Activated CD8-positive, alpha-beta memory T cell treated with anti-CD3 and anti-CD28 coated beads, Interleukin-2, amount 50 U/mL, for 24 hours (primary cell): ENCODE results near the gene FER1L5.
"Not testable (repeated sequence)": the region's sequence is repeated elsewhere in the genome, so short reads cannot be mapped to it uniquely, and the experiment has no call there.

ENCODE experiments used
- DNase-seq: peaks from one replicate; pipeline ENCODE4 v3.0.0-alpha.2; 2020; ENCODE audit errors: extremely low read depth

The FER1L5 gene

DNA sequence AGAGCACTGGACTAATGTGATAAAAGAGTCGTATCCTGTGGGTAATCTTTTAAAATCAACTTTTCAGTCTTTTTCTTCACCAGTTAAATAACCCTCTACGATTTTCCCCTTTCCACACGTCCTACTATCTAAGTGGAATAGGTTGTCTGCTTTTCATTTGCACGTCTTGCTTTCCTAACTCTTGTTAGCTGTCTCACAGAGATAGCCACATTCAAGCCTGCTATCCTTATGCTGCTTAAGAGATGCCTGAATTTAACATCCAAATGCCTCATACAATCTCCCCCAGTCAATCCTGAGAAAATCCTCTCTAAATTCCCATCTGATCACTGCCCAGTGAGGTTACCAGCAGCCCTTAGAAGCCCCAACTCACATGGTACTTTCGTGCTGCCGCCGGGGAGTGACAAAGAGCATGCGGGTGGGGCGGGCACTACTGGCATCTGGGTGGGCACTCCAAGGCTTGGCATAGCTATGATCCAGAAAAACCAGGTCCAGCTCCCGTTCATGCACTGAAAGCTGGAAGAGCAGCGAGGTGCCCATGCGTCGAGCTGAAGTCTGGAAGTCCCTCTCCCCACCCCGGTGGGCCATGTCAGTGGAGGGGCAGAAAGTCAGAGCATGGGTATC lies 5.9 kb upstream of the FER1L5 start:
- no peak for DNase-seq

DNA sequence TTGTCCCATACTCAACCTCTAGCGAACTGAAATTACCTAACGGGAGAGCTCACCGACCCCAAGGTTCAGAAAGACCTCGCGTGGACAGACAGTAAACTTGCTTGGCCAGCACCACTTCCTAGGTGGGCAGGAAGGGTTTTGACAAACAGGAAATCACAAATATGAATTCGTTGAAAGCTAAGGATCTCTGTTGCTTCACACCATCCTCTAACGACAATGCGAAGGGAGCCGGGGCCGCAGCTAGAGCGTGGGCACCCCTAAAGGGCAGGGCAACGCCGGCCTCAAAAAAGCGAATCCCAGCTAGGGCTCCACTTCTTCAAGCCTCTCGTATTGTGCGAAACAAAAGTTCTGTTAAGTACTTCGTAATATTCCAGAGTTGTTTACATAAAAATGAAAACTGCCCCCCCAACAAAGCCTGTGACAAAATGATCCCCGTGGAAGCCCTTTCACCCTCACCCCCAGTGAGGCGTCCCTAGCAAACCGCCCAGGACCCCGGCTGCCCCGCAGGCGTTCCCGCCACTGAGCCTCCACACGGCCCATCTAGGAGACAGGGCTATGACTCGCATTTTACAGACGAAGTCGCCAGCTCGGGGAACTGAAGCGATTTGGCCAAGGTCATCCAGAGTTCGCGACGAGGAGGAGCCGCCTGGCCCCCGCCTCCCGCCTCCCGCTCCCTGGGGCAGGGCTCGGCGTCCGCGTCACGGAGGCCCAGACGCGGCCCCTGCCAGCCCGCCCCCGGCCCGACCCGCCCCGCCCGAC lies 5.0 kb upstream of the FER1L5 start:
- peak; percentile 51 for DNase-seq

DNA sequence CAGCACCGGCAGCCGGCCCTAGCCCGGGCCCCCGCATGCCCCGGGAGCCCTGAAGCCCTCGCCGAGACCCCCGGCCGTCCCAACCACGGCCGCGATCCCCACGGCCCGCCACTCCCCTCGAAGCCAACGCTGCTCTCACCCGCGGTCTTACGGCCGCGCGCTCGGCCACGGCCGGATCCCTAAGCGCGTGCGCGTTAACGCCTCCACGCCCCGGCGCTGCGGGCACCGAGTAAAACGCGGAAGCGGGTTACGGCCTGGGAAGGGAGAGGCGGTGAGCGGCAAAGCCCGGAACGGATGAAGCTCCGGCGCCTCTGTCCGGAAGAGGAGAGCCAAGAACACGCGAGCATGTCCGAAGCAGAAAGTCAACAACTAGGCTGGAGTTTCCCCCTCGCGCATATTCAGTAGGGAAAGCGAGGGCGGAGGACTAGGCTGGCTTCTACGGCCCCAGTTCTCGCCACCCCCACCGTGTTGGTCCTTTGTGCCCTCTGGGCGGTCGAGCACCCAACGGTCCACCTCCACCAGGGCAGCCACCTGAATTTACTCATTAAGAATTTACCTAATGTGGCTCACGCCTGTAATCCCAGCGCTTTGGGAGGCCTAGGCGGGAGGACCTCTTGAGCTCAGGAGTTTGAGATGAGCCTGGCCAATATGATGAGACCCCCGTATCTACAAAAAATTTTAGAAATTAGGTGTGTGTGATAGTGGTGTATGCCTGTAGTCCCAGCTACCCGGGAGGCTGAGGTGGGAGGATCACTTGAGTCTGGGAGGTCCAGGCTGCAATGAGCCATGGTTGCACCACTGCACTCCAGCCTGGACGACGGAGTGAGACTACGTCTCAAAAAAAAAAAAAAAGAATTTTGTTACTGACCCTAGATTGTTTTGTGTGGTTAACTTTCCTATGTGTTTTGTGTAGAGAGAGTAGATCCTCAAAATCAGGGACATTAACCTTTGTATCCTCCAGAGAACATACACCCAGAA lies 4.1 kb upstream of the FER1L5 start, which contains the start of gene KANSL3:
KANSL3 (minus strand) TSS at position 169 of the 978 bp plus-strand sequence. CDS start 1,177 bp downstream, outside the sequence.
- peak; percentile 76 for DNase-seq

DNA sequence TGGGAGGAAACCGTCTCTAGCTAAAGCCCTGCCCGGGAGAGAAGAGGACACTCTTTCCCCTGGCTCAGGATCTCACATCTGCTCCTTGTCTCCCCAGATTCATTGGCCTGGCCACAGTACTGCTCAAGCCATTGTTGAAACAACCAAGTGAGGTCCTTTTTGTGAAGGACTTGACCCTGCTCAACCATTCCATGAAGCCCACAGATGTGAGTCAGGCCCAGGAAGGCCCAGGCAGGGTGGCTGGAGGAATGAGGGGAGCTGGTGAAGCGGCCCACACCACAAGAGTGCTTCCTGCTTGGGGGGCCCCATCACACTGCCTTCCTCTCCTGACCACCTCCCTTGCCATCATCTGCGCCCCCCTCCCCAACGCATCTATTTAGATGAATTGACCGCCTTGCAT lies 5.1 kb downstream of the FER1L5 start:
- DNase-seq, result no peak

DNA sequence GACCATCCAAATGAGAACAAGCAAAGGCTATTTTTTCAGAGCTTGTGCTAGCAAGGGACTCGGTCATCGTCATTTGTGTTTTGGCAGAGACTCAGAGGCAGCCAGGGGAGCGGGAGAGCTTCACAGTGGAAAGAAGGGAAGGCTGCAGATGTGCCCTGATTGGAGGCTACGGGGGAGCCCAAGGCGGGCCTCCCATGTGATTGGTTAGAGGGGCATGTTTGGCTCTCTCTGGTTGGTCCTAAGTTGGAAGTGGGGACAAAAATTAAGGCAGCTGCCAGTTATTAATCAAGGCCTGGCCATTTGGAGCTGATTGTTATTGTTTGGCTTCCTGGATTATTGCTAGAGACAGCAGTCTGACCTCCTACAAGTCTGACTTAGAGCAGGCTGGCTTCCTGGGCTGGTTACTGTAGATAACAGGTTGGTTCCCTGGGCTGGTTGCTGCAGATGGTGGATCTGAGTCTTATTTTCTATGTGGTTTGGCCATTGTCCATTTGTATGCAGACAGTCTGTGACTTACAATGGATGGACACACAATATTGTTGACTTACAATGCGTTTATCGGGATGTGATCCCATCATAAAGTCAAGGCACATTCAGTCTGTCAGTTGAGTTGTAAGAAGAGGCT lies 5.9 kb downstream of the FER1L5 start:
- no peak for DNase-seq

DNA sequence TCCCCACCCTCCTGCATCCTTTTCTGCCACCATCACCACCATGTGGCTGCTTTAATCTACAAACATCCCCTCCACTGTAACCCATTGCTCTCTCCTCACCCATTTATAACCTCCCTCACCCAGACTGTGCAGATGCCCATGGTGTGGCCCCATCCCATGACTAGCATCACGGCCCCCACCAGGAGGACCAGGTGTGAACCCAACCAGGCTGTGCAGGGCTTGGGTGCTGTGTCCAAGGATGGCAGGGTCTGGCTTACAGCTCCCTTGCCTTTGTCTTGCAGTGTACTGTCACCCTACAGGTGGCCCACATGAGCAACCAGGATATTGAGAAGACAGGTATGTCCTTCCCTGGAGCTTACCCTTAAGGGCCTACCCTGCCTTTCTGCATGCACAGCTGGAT lies 6.8 kb downstream of the FER1L5 start:
- no peak for DNase-seq

DNA sequence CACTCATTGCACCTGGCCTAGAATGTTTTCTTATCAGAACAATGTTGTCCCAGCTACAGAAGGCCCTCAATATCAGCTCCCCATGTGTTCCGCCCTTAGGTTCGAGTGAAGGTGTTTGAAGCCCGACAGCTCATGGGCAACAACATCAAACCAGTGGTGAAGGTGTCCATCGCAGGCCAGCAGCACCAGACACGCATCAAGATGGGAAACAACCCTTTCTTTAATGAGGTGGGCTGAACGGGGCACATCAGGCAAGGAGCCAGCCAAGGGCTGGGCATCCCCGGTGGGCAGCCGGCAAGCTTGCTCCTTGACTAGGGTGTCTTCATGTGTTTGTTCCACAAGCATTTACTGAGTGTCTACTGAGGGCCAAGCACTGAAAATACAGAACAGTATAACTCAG lies 9.2 kb downstream of the FER1L5 start:
- no peak for DNase-seq

DNA sequence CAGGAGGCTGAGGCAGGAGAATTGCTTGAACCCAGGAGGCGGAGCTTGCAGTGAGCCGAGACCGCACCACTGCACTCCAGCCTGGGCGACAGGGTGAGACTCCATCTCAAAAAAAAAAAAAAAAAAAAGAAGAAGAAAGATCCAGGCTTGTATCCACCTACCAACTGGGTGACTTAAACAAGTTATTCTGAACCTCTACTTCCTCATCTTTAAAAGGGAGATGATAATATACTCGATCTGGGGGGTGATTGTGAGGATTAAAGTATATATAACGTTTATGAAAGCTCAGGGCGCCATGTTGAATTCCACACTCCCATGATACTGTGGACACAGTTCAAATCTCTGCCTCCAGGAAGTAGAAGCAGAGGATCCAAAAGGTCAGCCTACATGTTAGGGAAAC lies 12.2 kb downstream of the FER1L5 start:
- DNase-seq, result not testable (repeated sequence)

DNA sequence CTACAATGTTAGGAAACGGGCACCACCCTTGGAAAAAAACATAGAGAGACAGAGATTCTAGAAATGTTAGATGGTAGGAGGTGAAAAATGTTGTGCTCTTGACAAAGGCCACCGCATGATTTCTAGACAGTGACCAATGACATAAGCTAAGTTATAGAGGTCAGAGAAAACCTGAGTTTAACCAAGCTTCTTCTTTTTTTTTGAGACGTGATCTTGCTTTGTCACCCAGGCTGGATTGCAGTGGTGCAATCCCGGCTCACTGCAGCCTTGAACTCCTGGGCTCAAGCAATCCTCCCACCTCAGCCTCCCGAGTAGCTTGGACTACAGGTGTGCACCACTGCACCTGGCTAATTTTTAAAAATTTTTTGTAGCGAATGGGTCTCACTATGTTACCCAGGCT lies 13.0 kb downstream of the FER1L5 start:
- DNase-seq, result no peak

DNA sequence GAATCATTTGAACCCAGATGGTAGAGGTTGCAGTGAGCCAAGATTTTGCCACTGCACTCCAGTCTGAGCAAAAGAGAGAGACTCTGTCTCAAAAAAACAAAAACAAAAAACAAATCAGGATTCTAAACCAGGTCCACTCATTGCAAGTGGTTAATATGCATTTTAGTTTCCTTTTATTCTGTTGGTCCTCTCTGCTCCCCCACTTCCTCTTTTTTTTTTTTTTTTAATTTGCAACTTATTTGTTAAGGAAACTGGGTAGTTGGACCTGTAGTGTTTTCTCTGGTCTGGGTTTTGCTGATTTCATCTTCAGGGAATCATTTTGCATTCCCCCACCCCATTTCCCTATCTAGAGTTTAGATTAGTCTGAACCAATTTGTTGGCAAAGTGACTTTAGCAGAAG lies 14.0 kb downstream of the FER1L5 start:
- DNase-seq, result no peak

DNA sequence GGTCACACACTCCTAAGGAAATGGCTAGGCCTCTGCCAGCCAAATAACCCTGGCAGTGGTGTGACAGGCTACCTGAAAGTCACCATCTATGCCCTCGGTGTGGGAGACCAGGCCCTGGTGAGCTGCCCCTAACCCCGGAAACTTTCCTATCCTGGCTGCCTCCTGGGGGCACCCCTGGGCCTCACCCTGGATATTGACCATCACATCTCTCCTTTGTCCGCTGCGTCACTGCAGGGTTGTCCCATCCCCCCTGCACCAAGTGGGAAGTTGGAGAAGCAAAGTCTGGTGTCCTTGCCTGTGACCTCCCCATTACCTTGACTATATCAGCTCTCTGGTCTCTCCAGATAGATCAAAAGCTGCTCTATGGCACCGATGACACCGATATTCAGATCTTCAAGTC lies 18.8 kb downstream of the FER1L5 start:
- DNase-seq, result no peak

DNA sequence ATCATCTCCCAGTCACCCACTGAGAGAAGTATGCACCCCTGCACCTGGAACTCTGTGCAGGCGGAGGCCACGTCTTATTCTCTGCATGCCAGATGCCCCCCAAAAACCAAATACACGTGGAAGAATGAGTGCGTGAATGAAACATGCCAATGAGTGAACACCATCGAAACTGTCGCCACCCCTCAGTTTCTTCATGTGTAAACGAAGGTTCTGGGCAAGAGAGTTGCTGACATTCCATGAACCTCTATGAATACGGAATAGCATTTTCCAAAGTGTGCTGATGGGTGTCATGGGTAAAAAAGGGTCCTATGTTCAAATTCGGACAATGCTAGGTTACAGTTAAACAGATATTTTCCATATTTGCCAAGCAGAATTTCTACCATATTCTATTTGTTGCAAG lies 19.8 kb downstream of the FER1L5 start:
- no peak for DNase-seq

DNA sequence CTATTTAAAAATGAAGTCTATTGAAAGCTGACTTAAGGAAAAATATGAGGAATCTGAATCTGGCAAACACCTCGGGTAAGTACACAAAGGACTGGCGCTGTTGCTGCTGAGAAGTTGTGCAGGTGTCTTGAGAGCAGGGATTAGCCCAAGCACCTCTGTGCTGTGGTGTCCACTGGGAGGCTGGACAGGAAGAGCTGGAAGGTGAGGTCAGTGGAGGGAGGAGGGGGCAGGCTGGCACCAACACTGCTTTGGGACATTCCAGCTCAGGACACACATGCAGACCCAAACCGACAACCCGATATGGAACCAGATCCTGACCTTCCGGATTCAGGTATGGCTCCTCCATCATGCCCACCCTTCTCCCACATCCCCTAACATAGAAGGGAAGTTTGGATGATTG lies 20.6 kb downstream of the FER1L5 start:
- DNase-seq, result no peak

DNA sequence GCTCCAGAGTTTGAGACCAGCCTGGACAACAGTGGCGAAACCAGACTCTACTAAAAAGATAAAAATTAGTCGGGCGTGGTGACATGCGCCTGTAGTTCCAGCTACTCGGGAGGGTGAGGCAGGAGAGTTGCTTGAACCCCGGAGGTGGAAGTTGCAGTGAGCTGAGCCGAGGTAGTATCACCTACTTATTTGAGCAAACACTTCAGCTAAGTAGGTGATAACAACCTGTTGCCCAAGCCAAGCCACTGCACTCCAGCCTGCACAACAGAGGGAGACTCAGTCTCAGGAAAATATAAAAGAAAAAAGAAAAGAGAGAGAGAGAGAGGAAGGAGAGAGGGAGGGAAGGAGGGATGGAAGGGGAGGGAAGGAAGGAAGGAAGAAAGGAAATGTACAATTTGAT lies 21.3 kb downstream of the FER1L5 start:
- no peak for DNase-seq

DNA sequence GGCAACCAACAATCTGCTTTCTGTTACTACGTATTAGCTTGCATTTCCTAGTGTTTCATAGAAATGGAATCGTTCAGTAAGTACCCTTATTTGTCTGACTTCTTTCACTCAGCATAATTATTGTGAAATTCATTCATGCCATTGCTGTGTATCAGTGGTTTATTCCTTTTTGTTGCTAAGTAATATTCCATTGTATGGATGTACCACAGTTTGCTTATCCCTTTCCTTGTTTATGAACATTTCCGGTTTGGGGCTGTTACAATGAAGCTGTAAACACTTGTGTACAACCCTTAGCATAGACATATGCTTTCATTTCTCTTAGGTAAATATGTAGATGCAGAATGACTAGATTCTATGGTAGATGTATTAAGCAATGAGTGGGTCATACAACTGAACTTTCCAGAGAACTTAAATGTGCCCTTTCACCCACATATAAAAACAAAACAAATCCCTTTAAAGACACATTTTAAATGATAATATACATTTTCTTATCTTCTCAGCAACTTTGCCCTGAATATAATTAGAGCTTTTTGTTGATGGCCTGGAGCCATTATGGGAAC lies 21.9 kb downstream of the FER1L5 start:
- DNase-seq, result no peak

DNA sequence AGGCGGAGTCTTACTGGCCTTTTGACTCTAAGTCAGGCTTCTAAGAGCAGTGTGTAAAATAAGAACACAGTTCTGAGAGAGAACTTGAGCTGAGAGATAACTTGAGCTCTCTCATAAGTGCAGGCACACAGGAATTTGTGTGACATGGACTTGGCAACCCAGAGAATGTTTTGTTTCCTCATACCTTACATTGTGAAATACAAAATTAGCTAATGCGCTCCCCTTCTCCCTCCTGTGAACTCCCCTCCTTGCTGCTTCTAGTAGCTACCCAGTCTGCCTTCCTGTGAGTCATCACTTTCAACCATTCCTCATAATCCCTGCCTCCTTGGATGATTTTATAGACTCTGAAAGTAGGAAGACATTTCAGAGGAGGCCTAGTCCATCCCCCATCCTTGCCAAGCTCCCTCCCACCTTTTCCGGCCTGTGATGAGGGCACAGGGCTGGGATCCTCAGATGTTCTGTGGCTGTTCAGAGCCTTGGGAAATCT lies 22.6 kb downstream of the FER1L5 start:
- DNase-seq, result no peak

DNA sequence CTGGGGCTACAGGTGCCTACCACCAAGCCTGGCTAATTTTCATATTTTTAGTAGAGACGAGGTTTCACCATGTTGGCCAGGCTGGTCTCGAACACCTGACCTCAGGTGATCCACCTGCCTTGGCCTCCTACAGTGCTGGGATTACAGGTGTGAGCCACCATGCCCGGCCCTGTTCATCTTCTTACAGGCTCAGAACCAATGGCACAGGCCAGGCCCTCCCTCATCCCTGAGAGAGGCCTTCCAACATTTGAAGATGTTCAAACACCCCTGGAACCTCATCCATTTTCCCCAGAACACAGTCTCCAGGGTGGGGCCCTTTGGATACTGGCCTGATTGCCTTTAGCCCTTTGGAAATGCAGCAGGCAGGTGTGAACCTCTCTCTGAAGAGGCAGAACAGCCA lies 23.2 kb downstream of the FER1L5 start:
- DNase-seq, result not testable (repeated sequence)

DNA sequence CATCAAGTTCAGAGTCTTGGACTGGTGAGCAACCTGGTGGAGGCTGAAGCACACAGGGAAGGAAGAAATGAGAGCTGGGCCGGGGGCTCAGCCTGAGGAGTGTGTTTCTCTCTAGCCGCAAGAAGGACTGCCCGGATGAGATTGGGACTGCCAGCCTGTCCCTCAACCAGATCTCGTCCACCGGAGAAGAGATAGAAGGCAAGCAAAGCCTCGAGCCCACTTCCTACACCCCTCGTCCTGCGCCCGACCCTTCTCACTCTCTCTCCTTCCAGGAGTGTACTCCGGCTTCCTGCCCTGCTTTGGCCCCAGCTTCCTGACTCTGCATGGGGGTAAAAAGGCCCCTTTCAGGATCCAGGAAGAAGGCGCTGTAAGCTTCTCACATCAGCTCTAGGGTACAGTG lies 26.2 kb downstream of the FER1L5 start:
- no peak for DNase-seq

DNA sequence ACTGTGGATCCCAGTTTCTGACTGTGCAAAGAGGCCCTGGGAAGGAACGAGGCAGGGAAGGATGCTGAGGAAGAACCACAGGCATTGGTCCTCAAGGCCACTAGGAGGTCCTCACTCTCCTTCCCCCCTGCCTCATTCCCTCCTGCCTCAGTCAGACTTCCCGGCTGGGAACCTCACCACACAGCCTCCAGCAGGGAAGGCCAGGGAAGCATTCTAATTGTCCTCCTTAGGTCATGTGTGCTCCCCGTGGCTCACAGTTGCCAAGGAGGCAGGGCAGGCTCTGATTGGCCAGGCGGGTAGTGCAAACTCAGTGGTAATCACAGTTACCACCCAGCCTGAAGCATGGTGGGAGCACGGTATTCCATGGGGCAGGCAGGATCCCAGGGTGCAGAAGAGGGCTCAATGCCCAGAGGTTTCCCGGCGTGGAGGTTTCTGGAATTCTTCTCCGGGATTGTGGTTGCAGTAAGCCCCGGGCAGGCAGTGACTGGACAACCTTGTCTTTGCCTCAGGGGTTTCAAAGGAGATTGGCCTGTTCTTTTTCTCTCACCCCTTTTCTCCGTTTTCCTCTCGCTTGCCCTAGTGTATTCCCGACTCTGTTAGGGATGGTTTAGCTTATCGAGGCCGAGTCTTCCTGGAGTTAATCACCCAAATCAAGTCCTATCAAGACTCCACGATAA lies 27.1 kb downstream of the FER1L5 start:
- DNase-seq, result no peak

DNA sequence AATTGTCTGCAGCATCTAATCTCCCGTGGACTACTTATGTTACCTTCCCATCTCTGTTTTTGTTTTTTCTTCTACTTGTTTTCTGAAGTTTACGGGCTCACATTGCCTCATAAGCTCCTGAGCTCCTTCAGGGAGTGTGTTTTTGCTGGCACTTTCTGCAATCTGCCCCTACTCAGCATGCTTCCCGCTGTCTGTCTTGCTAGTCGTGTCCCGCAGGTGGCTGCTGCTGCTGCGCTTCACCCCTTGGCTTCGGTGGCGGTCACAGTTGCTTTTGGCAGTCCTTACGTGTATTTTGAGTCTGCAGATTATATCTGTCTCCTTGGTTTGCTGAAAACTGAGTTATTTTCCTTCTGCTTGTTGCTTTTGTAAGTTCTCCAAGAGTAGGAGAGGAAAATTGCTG lies 37.3 kb downstream of the FER1L5 start:
- no peak for DNase-seq
